ENCODE results near the gene MCM10.

The MCM10 gene

DNA sequence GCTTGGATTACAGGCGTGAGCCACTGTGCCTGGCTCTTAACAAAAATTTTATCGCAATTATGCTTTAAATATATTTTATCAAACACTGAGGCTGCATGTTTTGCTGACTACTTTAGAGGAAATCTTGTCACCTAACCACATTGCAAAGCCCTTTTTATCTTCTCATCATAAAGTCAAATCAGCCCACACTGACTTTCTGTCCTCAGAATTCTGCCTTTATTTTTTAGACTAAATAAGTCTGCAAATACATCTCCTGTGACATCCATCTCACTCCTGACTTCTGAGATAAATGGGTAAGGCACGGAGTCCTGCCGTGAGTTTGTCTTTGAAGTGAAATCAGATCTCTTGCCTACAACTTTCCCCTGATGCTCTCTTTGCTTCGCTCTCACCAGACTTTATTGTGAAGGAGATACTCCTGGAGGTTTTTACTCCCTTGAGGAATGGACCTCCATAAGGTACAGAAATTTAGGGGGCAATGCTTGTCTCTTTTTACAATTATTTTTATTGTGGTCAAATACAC lies 96.3 kb downstream of the MCM10 start:
- DNase-seq (ENCODE audit: low read depth in 1 of 2, low spot score in 1 of 2): no peak
- TF ChIP-seq, protein P1, sequence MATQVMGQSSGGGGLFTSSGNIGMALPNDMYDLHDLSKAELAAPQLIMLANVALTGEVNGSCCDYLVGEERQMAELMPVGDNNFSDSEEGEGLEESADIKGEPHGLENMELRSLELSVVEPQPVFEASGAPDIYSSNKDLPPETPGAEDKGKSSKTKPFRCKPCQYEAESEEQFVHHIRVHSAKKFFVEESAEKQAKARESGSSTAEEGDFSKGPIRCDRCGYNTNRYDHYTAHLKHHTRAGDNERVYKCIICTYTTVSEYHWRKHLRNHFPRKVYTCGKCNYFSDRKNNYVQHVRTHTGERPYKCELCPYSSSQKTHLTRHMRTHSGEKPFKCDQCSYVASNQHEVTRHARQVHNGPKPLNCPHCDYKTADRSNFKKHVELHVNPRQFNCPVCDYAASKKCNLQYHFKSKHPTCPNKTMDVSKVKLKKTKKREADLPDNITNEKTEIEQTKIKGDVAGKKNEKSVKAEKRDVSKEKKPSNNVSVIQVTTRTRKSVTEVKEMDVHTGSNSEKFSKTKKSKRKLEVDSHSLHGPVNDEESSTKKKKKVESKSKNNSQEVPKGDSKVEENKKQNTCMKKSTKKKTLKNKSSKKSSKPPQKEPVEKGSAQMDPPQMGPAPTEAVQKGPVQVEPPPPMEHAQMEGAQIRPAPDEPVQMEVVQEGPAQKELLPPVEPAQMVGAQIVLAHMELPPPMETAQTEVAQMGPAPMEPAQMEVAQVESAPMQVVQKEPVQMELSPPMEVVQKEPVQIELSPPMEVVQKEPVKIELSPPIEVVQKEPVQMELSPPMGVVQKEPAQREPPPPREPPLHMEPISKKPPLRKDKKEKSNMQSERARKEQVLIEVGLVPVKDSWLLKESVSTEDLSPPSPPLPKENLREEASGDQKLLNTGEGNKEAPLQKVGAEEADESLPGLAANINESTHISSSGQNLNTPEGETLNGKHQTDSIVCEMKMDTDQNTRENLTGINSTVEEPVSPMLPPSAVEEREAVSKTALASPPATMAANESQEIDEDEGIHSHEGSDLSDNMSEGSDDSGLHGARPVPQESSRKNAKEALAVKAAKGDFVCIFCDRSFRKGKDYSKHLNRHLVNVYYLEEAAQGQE (IDR thresholded peaks at IDR 0.05; ENCODE audit: insufficient replicate concordance, low read depth): no peak
- TF ChIP-seq POLR2AphosphoS5 (IDR thresholded peaks at IDR 0.05; ENCODE audit: low read depth) (no peak), GABPA (IDR thresholded peaks at IDR 0.05; ENCODE audit: low read depth) (no peak), SPI1 (IDR thresholded peaks at IDR 0.05; ENCODE audit: borderline replicate concordance, low read depth) (no peak)
- no peak overlapping the region for H3K27ac ChIP-seq (replicated peaks)
- H3K27me3 ChIP-seq (ENCODE audit: insufficient read depth, poor library complexity, severe bottlenecking): no peaks in the 10 kb centered on the region
- H3K4me3 ChIP-seq (replicated peaks; ENCODE audit: insufficient read depth, low read length): no peak overlapping the region

All from HL-60 (cell line).